RCC 7860 (cell line): ENCODE data around the gene MCM5.
A peak's percentile ranks its signal among the peaks of the same experiment; 100 is the strongest.
"Not testable (repeated sequence)": the region's sequence is repeated elsewhere in the genome, so short reads cannot be mapped to it uniquely, and the experiment has no call there.

Experiments
- DNase-seq: peaks from one replicate; pipeline ENCODE4 v3.0.0-alpha.2; 2015; ENCODE audit warnings: low spot score
- FAIRE-seq: peaks from 2 replicates; lab custom pipeline; 2012; peaks lifted over from hg19 to GRCh38; lab: Jason Lieb, UNC

The MCM5 gene

GRCh38 chr22:35399678-35400500, at the start of gene MCM5:
Gene MCM5 (plus strand): TSS chr22:35400140. CDS start chr22:35400439, 299 bp downstream.
- DNase-seq, result peak; percentile 92
- peak; percentile 87 for FAIRE-seq

GRCh38 chr22:35350539-35351503, 49.1 kb upstream of the MCM5 start:
- DNase-seq (peak; percentile 87), FAIRE-seq (no peak)

- DNase-seq (no peak), FAIRE-seq (no peak)
Observed at GRCh38 chr22:35352214-35353111, 47.5 kb upstream of the MCM5 start.

GRCh38 chr22:35353318-35353717, 46.6 kb upstream of the MCM5 start:
- FAIRE-seq (no peak), DNase-seq (no peak)

GRCh38 chr22:35354068-35354467, 45.9 kb upstream of the MCM5 start:
- FAIRE-seq (no peak), DNase-seq (no peak)

- FAIRE-seq (peak; percentile 77), DNase-seq (peak; percentile 93)
Observed at GRCh38 chr22:35357883-35358621, 41.9 kb upstream of the MCM5 start.

GRCh38 chr22:35359380-35360065, 40.4 kb upstream of the MCM5 start:
- no peak for FAIRE-seq
- DNase-seq, result peak; percentile 41

GRCh38 chr22:35361001-35361558, 38.9 kb upstream of the MCM5 start:
- no peak for DNase-seq
- no peak for FAIRE-seq

- FAIRE-seq (no peak), DNase-seq (no peak)
Observed at GRCh38 chr22:35363566-35364086, 36.3 kb upstream of the MCM5 start.

- FAIRE-seq, result not testable (repeated sequence)
- DNase-seq, result peak; percentile 35
Observed at GRCh38 chr22:35364230-35364629, 35.7 kb upstream of the MCM5 start.

GRCh38 chr22:35367331-35367886, 32.5 kb upstream of the MCM5 start:
- DNase-seq, result no peak
- no peak for FAIRE-seq

- no peak for FAIRE-seq
- no peak for DNase-seq
Observed at GRCh38 chr22:35368386-35368785, 31.6 kb upstream of the MCM5 start.

GRCh38 chr22:35369996-35370395, 29.9 kb upstream of the MCM5 start:
- FAIRE-seq (no peak), DNase-seq (no peak)

- FAIRE-seq (no peak), DNase-seq (no peak)
Observed at GRCh38 chr22:35373781-35374180, 26.2 kb upstream of the MCM5 start.

- DNase-seq (peak; percentile 76), FAIRE-seq (no peak)
Observed at GRCh38 chr22:35375031-35375430, 24.9 kb upstream of the MCM5 start.

GRCh38 chr22:35375526-35375925, 24.4 kb upstream of the MCM5 start:
- FAIRE-seq (no peak), DNase-seq (no peak)

- FAIRE-seq, result peak; percentile 84
- peak; percentile 95 for DNase-seq
Observed at GRCh38 chr22:35376728-35377472, 23.0 kb upstream of the MCM5 start.

- DNase-seq (no peak), FAIRE-seq (no peak)
Observed at GRCh38 chr22:35377735-35378134, 22.2 kb upstream of the MCM5 start.
